ENCODE data around the gene RUFY3. TPM values are rescaled to one million over a fixed set of nuclear protein-coding genes. Genes with fewer than 3 reads are reported as not detected.

RUFY3 gene
- total RNA-seq, 1 donor, result 82.5 TPM

GRCh38 chr4:70783096-70783495 lies 61.3 kb downstream of the RUFY3 start:
- TF ChIP-seq CTCF (IDR thresholded peaks at IDR 0.05; ENCODE audit: extremely low read depth, low read depth, low read length), result no peak
- DNase-seq (ENCODE audit: insufficient read length, low spot score, missing footprints), result no peak

GRCh38 chr4:70787496-70787895 lies 65.7 kb downstream of the RUFY3 start:
- H3K27me3 ChIP-seq (ENCODE audit: insufficient read depth, low read length), result no peaks in the 10 kb centered on the region
- peaks cover 2% of the 10 kb centered on the region for H3K4me1 ChIP-seq (ENCODE audit: insufficient read depth, low read length)
- peaks cover 52% of the 10 kb centered on the region for H3K36me3 ChIP-seq (ENCODE audit: insufficient read depth, low read length)
- no peak overlapping the region for H3K4me3 ChIP-seq (ENCODE audit: insufficient read depth, low read length)
- no peaks in the 10 kb centered on the region for H3K9me3 ChIP-seq (ENCODE audit: low read depth, low read length)
- no peak for DNase-seq (ENCODE audit: insufficient read length, low spot score, missing footprints)
- no peaks in the 10 kb centered on the region for H4K20me1 ChIP-seq (ENCODE audit: insufficient read depth, low read length)
- no peak overlapping the region for H3K4me2 ChIP-seq (ENCODE audit: insufficient read depth, low read length)
- no peak overlapping the region for H2AFZ ChIP-seq (ENCODE audit: low read length)
- no peak overlapping the region for H3K27ac ChIP-seq (ENCODE audit: low read depth, low read length)
- no peak for TF ChIP-seq CTCF (IDR thresholded peaks at IDR 0.05; ENCODE audit: extremely low read depth, low read depth, low read length)
- H3K79me2 ChIP-seq (ENCODE audit: insufficient read depth, low read length), result no peaks in the 10 kb centered on the region

More at GRCh38 chr4:70783096-70783495, 61.3 kb downstream of the RUFY3 start:
- H3K9me3 ChIP-seq (ENCODE audit: low read depth, low read length), result no peaks in the 10 kb centered on the region
- no peak overlapping the region for H3K4me3 ChIP-seq (ENCODE audit: insufficient read depth, low read length)
- H3K4me1 ChIP-seq (ENCODE audit: insufficient read depth, low read length), result no peaks in the 10 kb centered on the region
- H3K27me3 ChIP-seq (ENCODE audit: insufficient read depth, low read length), result no peaks in the 10 kb centered on the region
- no peaks in the 10 kb centered on the region for H4K20me1 ChIP-seq (ENCODE audit: insufficient read depth, low read length)
- no peak overlapping the region for H3K27ac ChIP-seq (ENCODE audit: low read depth, low read length)
- H3K79me2 ChIP-seq (ENCODE audit: insufficient read depth, low read length), result no peaks in the 10 kb centered on the region
- H3K4me2 ChIP-seq (ENCODE audit: insufficient read depth, low read length), result no peak overlapping the region
- no peak overlapping the region for H2AFZ ChIP-seq (ENCODE audit: low read length)
- H3K36me3 ChIP-seq (ENCODE audit: insufficient read depth, low read length), result peaks cover 42% of the 10 kb centered on the region

- H4K20me1 ChIP-seq (ENCODE audit: insufficient read depth, low read length), result no peaks in the 10 kb centered on the region
Measured at GRCh38 chr4:70788733-70789132, 67.0 kb downstream of the RUFY3 start.

GRCh38 chr4:70793626-70794025 lies 71.9 kb downstream of the RUFY3 start:
- H3K36me3 ChIP-seq (ENCODE audit: insufficient read depth, low read length), result peaks cover 59% of the 10 kb centered on the region
- H3K79me2 ChIP-seq (ENCODE audit: insufficient read depth, low read length), result no peaks in the 10 kb centered on the region
- H3K4me2 ChIP-seq (ENCODE audit: insufficient read depth, low read length), result no peak overlapping the region
- no peak overlapping the region for H3K4me3 ChIP-seq (ENCODE audit: insufficient read depth, low read length)
- no peak overlapping the region for H2AFZ ChIP-seq (ENCODE audit: low read length)
- H4K20me1 ChIP-seq (ENCODE audit: insufficient read depth, low read length), result no peaks in the 10 kb centered on the region
- no peak overlapping the region for H3K27ac ChIP-seq (ENCODE audit: low read depth, low read length)
- H3K9me3 ChIP-seq (ENCODE audit: low read depth, low read length), result no peaks in the 10 kb centered on the region
- no peaks in the 10 kb centered on the region for H3K27me3 ChIP-seq (ENCODE audit: insufficient read depth, low read length)
- peaks cover 2% of the 10 kb centered on the region for H3K4me1 ChIP-seq (ENCODE audit: insufficient read depth, low read length)
- no peak for DNase-seq (ENCODE audit: insufficient read length, low spot score, missing footprints)
- TF ChIP-seq CTCF (IDR thresholded peaks at IDR 0.05; ENCODE audit: extremely low read depth, low read depth, low read length), result no peak

More at GRCh38 chr4:70788733-70789132, 67.0 kb downstream of the RUFY3 start:
- Histone ChIP-seq H3K79me2 (ENCODE audit: insufficient read depth, low read length) (no peaks in the 10 kb centered on the region), H3K27ac (ENCODE audit: low read depth, low read length) (no peak overlapping the region), H3K4me2 (ENCODE audit: insufficient read depth, low read length) (no peak overlapping the region), H3K36me3 (ENCODE audit: insufficient read depth, low read length) (peaks cover 53% of the 10 kb centered on the region), H3K9me3 (ENCODE audit: low read depth, low read length) (no peaks in the 10 kb centered on the region), H3K4me3 (ENCODE audit: insufficient read depth, low read length) (no peak overlapping the region), H3K4me1 (ENCODE audit: insufficient read depth, low read length) (peaks cover 2% of the 10 kb centered on the region), H3K27me3 (ENCODE audit: insufficient read depth, low read length) (no peaks in the 10 kb centered on the region), H2AFZ (ENCODE audit: low read length) (no peak overlapping the region)
- no peak for DNase-seq (ENCODE audit: insufficient read length, low spot score, missing footprints)
- TF ChIP-seq CTCF (IDR thresholded peaks at IDR 0.05; ENCODE audit: extremely low read depth, low read depth, low read length), result no peak
